Motor neuron (in vitro differentiated cells): ENCODE data around the gene REP15. TPM values are rescaled to one million over a fixed set of nuclear protein-coding genes. Genes with fewer than 3 reads are reported as not detected.

Experiments used
- ATAC-seq, 8 experiments: fragments of 200-7000 bp; cut with Tn5 transposase; replicated peaks in 6 of 8; 2 replicates each; pipeline ENCODE4 v1.8.0; 2021; ENCODE audit warnings: mild to moderate bottlenecking in 8 of 8, moderate library complexity in 8 of 8
- H3K27ac ChIP-seq, 2 donors: fragments of 250-450 bp; sonication (Bioruptor Pico); 2 replicates each; pipeline ENCODE4 v1.9.0; 2021; ENCODE audit warnings: antibody characterized with exemption in 2 of 2, mild to moderate bottlenecking in 2 of 2, moderate library complexity in 1 of 2
- H3K4me1 ChIP-seq, 2 donors: fragments of 250-450 bp; sonication (Bioruptor Pico); replicated peaks in 1 of 2; 2 replicates each; pipeline ENCODE4 v1.6.1; 2021; ENCODE audit warnings: antibody characterized with exemption in 2 of 2, mild to moderate bottlenecking in 2 of 2, moderate library complexity in 1 of 2
- H3K4me3 ChIP-seq, 5 donors: fragments of 250-450 bp; sonication (Bioruptor Pico); 2 replicates each; pipeline ENCODE4 v1.9.0; 2021; ENCODE audit warnings: antibody characterized with exemption in 5 of 5, mild to moderate bottlenecking in 5 of 5, moderate library complexity in 4 of 5
- WGBS, 10 experiments: fragments of 450-650 bp; shearing (Covaris generic); methylation state at CpG; one replicate each; pipeline ENCODE4 v1.0.0; 2022; 5-methylcytosine and 5-hydroxymethylcytosine counted together
- in situ Hi-C, 9 experiments: fragments of 400-800 bp; cut with MboI; loops; one replicate each; pipeline ENCODE4 v1.15.0; 2021; ENCODE audit warnings: low sequenced_read_pairs in 9 of 9, low pct_unique_long_range_greater_than_20kb in 2 of 9; ENCODE audit not compliant: unreplicated experiment in 9 of 9
- total RNA-seq, 8 experiments: library from RNA; unstranded; fragments of 300-600 nt; gene quantifications; 2 replicates each; pipeline versions ENCODE4 v1.2.3 to v1.2.4, GENCODE V29; 2022

REP15 gene
- total RNA-seq, 8 experiments from 2014 or later, result 0.27 to 5.7 (median 0.96) TPM

- peak; percentile 50 to 90 (median 80) for ATAC-seq
- 15 to 83% (median 69%) methylated on average over 1 to 3 of the region's 3 CpGs; no CpG with 5 or more reads in 1 of the 10 experiments for WGBS, 10 experiments
- no peak overlapping the region for H3K4me3 ChIP-seq
- no peaks in the 10 kb centered on the region for H3K4me1 ChIP-seq
- no peak overlapping the region for H3K27ac ChIP-seq
- in situ Hi-C loops, result loop anchor here in 2 of 9 experiments (25.0 kb wide), 1 partner anchor 236 kb away; the partner anchor contains the start of gene SMCO2 (in 2 of the 2)
Measured at GRCh38 chr12:27673101-27673718, 23.0 kb upstream of the REP15 start.

GRCh38 chr12:27674989-27675388, 21.3 kb upstream of the REP15 start:
- 67 to 100% (median 78%) methylated on average over 1 to 2 of the region's 2 CpGs; no CpG with 5 or more reads in 1 of the 10 experiments for WGBS, 10 experiments
- in situ Hi-C loops, result loop anchor here in 2 of 9 experiments (25.0 kb wide), 1 partner anchor 238 kb away; the partner anchor contains the start of gene SMCO2 (in 2 of the 2)
- no peak overlapping the region for H3K27ac ChIP-seq

GRCh38 chr12:27680619-27681018, 15.6 kb upstream of the REP15 start:
- in situ Hi-C loops, result no loop called here

More at GRCh38 chr12:27674989-27675388, 21.3 kb upstream of the REP15 start:
- no peaks in the 10 kb centered on the region for H3K4me1 ChIP-seq
- no peak for ATAC-seq
- no peak overlapping the region for H3K4me3 ChIP-seq

GRCh38 chr12:27682534-27682933, 13.7 kb upstream of the REP15 start:
- Histone ChIP-seq H3K4me1 (no peaks in the 10 kb centered on the region), H3K27ac (no peak overlapping the region), H3K4me3 (no peak overlapping the region)
- in situ Hi-C loops, result no loop called here
- 100% methylated on average over 2 of the region's 2 CpGs; no CpG with 5 or more reads in 5 of the 10 experiments for WGBS, 10 experiments
- no peak for ATAC-seq

More at GRCh38 chr12:27680619-27681018, 15.6 kb upstream of the REP15 start:
- no peak overlapping the region for H3K27ac ChIP-seq
- H3K4me1 ChIP-seq, result no peaks in the 10 kb centered on the region
- peak in 2 of 8 experiments; percentile 67 to 75 for ATAC-seq
- H3K4me3 ChIP-seq, result no peak overlapping the region

- no peak for ATAC-seq
- WGBS, 10 experiments, result 79 to 100% (median 97%) methylated on average over 1 to 2 of the region's 2 CpGs; no CpG with 5 or more reads in 2 of the 10 experiments
- in situ Hi-C loops, result no loop called here
- Histone ChIP-seq H3K4me3 (no peak overlapping the region), H3K27ac (no peak overlapping the region), H3K4me1 (no peaks in the 10 kb centered on the region)
Measured at GRCh38 chr12:27685274-27685673, 11.0 kb upstream of the REP15 start.

- no peak overlapping the region for H3K4me3 ChIP-seq
- H3K4me1 ChIP-seq, result no peaks in the 10 kb centered on the region
- in situ Hi-C loops, result no loop called here
- H3K27ac ChIP-seq, result no peak overlapping the region
- no peak for ATAC-seq
Measured at GRCh38 chr12:27686147-27686546, 10.1 kb upstream of the REP15 start.

GRCh38 chr12:27688671-27689070, 7.6 kb upstream of the REP15 start:
- no peak overlapping the region for H3K4me3 ChIP-seq
- no peaks in the 10 kb centered on the region for H3K4me1 ChIP-seq
- no peak overlapping the region for H3K27ac ChIP-seq
- WGBS, 10 experiments, result 73 to 100% (median 92%) methylated on average over 1 to 3 of the region's 3 CpGs; no CpG with 5 or more reads in 1 of the 10 experiments
- in situ Hi-C loops, result no loop called here
- no peak for ATAC-seq

GRCh38 chr12:27689558-27690180, 6.6 kb upstream of the REP15 start:
- WGBS, 10 experiments, result 88 to 100% (median 93%) methylated on average over 1 to 11 of the region's 13 CpGs; no CpG with 5 or more reads in 1 of the 10 experiments
- Histone ChIP-seq H3K4me3 (no peak overlapping the region), H3K27ac (no peak overlapping the region), H3K4me1 (no peaks in the 10 kb centered on the region)
- no peak for ATAC-seq
- in situ Hi-C loops, result no loop called here

GRCh38 chr12:27693403-27693802, 2.8 kb upstream of the REP15 start:
- Histone ChIP-seq H3K4me3 (no peak overlapping the region), H3K27ac (no peak overlapping the region), H3K4me1 (no peaks in the 10 kb centered on the region)
- no peak for ATAC-seq
- 79 to 100% (median 94%) methylated on average over 2 of the region's 2 CpGs; no CpG with 5 or more reads in 1 of the 10 experiments for WGBS, 10 experiments
- in situ Hi-C loops, result no loop called here

- in situ Hi-C loops, result no loop called here
- Histone ChIP-seq H3K4me1 (no peaks in the 10 kb centered on the region), H3K4me3 (no peak overlapping the region), H3K27ac (no peak overlapping the region)
- no peak for ATAC-seq
- WGBS, 10 experiments, result 86 to 100% (median 93%) methylated on average over 2 to 6 of the region's 6 CpGs
Measured at GRCh38 chr12:27695556-27696292, 523 bp upstream of the REP15 start.

GRCh38 chr12:27696864-27697564, 767 bp downstream of the REP15 start:
- in situ Hi-C loops, result no loop called here
- 89 to 100% (median 100%) methylated on average over 1 to 3 of the region's 3 CpGs; no CpG with 5 or more reads in 1 of the 10 experiments for WGBS, 10 experiments

GRCh38 chr12:27703720-27704452, 7.6 kb downstream of the REP15 start:
- no peak overlapping the region for H3K27ac ChIP-seq
- no peak overlapping the region for H3K4me3 ChIP-seq
- ATAC-seq, result peak; percentile 67 to 98 (median 94)
- peaks cover 0 to 2% of the 10 kb centered on the region in 2 donors for H3K4me1 ChIP-seq
- in situ Hi-C loops, result no loop called here
- WGBS, 10 experiments, result 4 to 48% (median 14%) methylated on average over 1 to 4 of the region's 4 CpGs; no CpG with 5 or more reads in 1 of the 10 experiments

More at GRCh38 chr12:27696864-27697564, 767 bp downstream of the REP15 start:
- ATAC-seq, result no peak
- H3K4me3 ChIP-seq, result no peak overlapping the region
- no peak overlapping the region for H3K27ac ChIP-seq
- no peaks in the 10 kb centered on the region for H3K4me1 ChIP-seq
